Keratinocyte (primary cell): ENCODE measurements around the gene IRF9.

Experiments
- EZH2 ChIP-seq: IDR thresholded peaks from one replicate; pipeline ENCODE4 v1.6.1; 2012; ENCODE audit warnings: inconsistent platforms, mild to moderate bottlenecking, low read length, moderate library complexity
- TF ChIP-seq, protein P1 (sequence below), 3 experiments: IDR thresholded peaks in 1 of 3; conservative IDR thresholded peaks in 1 of 3; optimal IDR thresholded peaks in 1 of 3; 2 replicates in 2 of 3; 3 replicates in 1 of 3; pipeline versions ENCODE3 to v1.5.1; 2011; ENCODE audit warnings: low read length in 3 of 3, mild to moderate bottlenecking in 3 of 3, moderate library complexity in 2 of 3, control low read depth in 1 of 3, inconsistent platforms in 1 of 3; ENCODE audit not compliant: insufficient read depth in 2 of 3; ENCODE audit errors: extremely low read depth in 1 of 3

DNA sequence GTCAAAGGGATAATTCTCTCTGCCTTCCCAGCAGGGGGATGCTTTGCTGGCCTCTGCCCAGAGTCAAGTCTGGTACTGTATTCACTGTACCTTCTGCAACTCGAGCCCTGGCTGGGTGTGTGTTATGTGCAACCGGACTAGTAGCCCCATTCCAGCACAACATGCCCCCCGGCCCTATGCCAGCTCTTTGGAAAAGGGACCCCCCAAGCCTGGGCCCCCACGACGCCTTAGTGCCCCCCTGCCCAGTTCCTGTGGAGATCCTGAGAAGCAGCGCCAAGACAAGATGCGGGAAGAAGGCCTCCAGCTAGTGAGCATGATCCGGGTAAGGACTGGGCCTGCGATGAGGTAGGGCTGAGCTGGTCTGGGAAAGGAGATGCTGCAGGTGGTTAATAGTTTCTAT is 10.5 kb upstream of the IRF9 start:
- TF ChIP-seq, protein P1, sequence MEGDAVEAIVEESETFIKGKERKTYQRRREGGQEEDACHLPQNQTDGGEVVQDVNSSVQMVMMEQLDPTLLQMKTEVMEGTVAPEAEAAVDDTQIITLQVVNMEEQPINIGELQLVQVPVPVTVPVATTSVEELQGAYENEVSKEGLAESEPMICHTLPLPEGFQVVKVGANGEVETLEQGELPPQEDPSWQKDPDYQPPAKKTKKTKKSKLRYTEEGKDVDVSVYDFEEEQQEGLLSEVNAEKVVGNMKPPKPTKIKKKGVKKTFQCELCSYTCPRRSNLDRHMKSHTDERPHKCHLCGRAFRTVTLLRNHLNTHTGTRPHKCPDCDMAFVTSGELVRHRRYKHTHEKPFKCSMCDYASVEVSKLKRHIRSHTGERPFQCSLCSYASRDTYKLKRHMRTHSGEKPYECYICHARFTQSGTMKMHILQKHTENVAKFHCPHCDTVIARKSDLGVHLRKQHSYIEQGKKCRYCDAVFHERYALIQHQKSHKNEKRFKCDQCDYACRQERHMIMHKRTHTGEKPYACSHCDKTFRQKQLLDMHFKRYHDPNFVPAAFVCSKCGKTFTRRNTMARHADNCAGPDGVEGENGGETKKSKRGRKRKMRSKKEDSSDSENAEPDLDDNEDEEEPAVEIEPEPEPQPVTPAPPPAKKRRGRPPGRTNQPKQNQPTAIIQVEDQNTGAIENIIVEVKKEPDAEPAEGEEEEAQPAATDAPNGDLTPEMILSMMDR (optimal IDR thresholded peaks at IDR 0.05 in 1 of 3, IDR thresholded peaks at IDR 0.05 in 1 of 3, conservative IDR thresholded peaks at IDR 0.05 in 1 of 3; ENCODE audit: extremely low read depth in 1 of 3, insufficient read depth in 2 of 3, low read length in 3 of 3), result no peak
- TF ChIP-seq EZH2, result no peak
